IPS-15b (cell line): ENCODE measurements around the gene KCNK3.

Experiments used
- H3K27me3 ChIP-seq: one replicate; pipeline ENCODE4 v1.6.1; 2013; ENCODE audit warnings: low read length; ENCODE audit not compliant: control insufficient read depth, insufficient read depth
- H3K36me3 ChIP-seq: one replicate; pipeline ENCODE4 v1.6.1; 2013; ENCODE audit warnings: low read length; ENCODE audit not compliant: control insufficient read depth, insufficient read depth
- H3K4me1 ChIP-seq: one replicate; pipeline ENCODE4 v1.6.1; 2013; ENCODE audit warnings: mild to moderate bottlenecking, low read length; ENCODE audit not compliant: control insufficient read depth, insufficient read depth
- H3K4me3 ChIP-seq: one replicate; pipeline ENCODE4 v1.5.1; 2013; ENCODE audit warnings: low read depth, low read length
- H3K9ac ChIP-seq: one replicate; pipeline ENCODE4 v1.6.1; 2013; ENCODE audit warnings: low read depth, mild to moderate bottlenecking, low read length
- H3K9me3 ChIP-seq: one replicate; pipeline ENCODE4 v1.6.1; 2013; ENCODE audit warnings: mild to moderate bottlenecking, low read length; ENCODE audit not compliant: control insufficient read depth, insufficient read depth

Gene KCNK3

GRCh38 chr2:26696351-26696816 is 3.9 kb downstream of the KCNK3 start:
- H3K4me1 ChIP-seq = peaks cover 8% of the 10 kb centered on the region
- H3K27me3 ChIP-seq = peaks cover 62% of the 10 kb centered on the region
- no peak overlapping the region for H3K4me3 ChIP-seq
- H3K36me3 ChIP-seq = no peaks in the 10 kb centered on the region
- no peaks in the 10 kb centered on the region for H3K9me3 ChIP-seq
- H3K9ac ChIP-seq = no peak overlapping the region

- H3K4me1 ChIP-seq = peaks cover 4% of the 10 kb centered on the region
- no peak overlapping the region for H3K9ac ChIP-seq
- H3K27me3 ChIP-seq = peaks cover 53% of the 10 kb centered on the region
- no peaks in the 10 kb centered on the region for H3K36me3 ChIP-seq
- H3K4me3 ChIP-seq = no peak overlapping the region
- H3K9me3 ChIP-seq = no peaks in the 10 kb centered on the region
These were observed 4.9 kb downstream of the KCNK3 start for GRCh38 chr2:26697425-26697824.

GRCh38 chr2:26699295-26699694 is 6.8 kb downstream of the KCNK3 start:
- peaks cover 43% of the 10 kb centered on the region for H3K27me3 ChIP-seq

GRCh38 chr2:26700078-26700477 is 7.6 kb downstream of the KCNK3 start:
- Histone ChIP-seq H3K27me3 (peaks cover 35% of the 10 kb centered on the region), H3K9ac (no peak overlapping the region), H3K36me3 (no peaks in the 10 kb centered on the region), H3K4me3 (no peak overlapping the region), H3K4me1 (no peaks in the 10 kb centered on the region), H3K9me3 (no peaks in the 10 kb centered on the region)

More at GRCh38 chr2:26699295-26699694, 6.8 kb downstream of the KCNK3 start:
- Histone ChIP-seq H3K4me1 (no peaks in the 10 kb centered on the region), H3K4me3 (no peak overlapping the region), H3K9me3 (no peaks in the 10 kb centered on the region), H3K9ac (no peak overlapping the region), H3K36me3 (no peaks in the 10 kb centered on the region)

- Histone ChIP-seq H3K9me3 (no peaks in the 10 kb centered on the region), H3K27me3 (peaks cover 21% of the 10 kb centered on the region), H3K36me3 (no peaks in the 10 kb centered on the region), H3K4me3 (no peak overlapping the region), H3K9ac (no peak overlapping the region), H3K4me1 (peaks cover 2% of the 10 kb centered on the region)
These were observed 9.1 kb downstream of the KCNK3 start for GRCh38 chr2:26701596-26701995.

GRCh38 chr2:26702025-26702424 is 9.5 kb downstream of the KCNK3 start:
- peaks cover 2% of the 10 kb centered on the region for H3K4me1 ChIP-seq
- H3K4me3 ChIP-seq = no peak overlapping the region
- peaks cover 21% of the 10 kb centered on the region for H3K27me3 ChIP-seq
- no peaks in the 10 kb centered on the region for H3K9me3 ChIP-seq
- H3K9ac ChIP-seq = no peak overlapping the region
- no peaks in the 10 kb centered on the region for H3K36me3 ChIP-seq

GRCh38 chr2:26704441-26704977 is 12.0 kb downstream of the KCNK3 start:
- Histone ChIP-seq H3K4me3 (no peak overlapping the region), H3K27me3 (peaks cover 12% of the 10 kb centered on the region), H3K9me3 (no peaks in the 10 kb centered on the region), H3K9ac (no peak overlapping the region), H3K36me3 (no peaks in the 10 kb centered on the region), H3K4me1 (peaks cover 2% of the 10 kb centered on the region)

GRCh38 chr2:26705126-26705525 is 12.6 kb downstream of the KCNK3 start:
- H3K4me1 ChIP-seq = peaks cover 2% of the 10 kb centered on the region
- peaks cover 6% of the 10 kb centered on the region for H3K27me3 ChIP-seq

GRCh38 chr2:26706093-26706492 is 13.6 kb downstream of the KCNK3 start:
- peaks cover 2% of the 10 kb centered on the region for H3K4me1 ChIP-seq
- no peak overlapping the region for H3K4me3 ChIP-seq
- no peak overlapping the region for H3K9ac ChIP-seq
- peaks cover 4% of the 10 kb centered on the region for H3K27me3 ChIP-seq
- H3K36me3 ChIP-seq = no peaks in the 10 kb centered on the region
- no peaks in the 10 kb centered on the region for H3K9me3 ChIP-seq

More at GRCh38 chr2:26705126-26705525, 12.6 kb downstream of the KCNK3 start:
- Histone ChIP-seq H3K4me3 (no peak overlapping the region), H3K9me3 (no peaks in the 10 kb centered on the region), H3K9ac (no peak overlapping the region), H3K36me3 (no peaks in the 10 kb centered on the region)

- Histone ChIP-seq H3K9me3 (no peaks in the 10 kb centered on the region), H3K9ac (no peak overlapping the region), H3K27me3 (peaks cover 2% of the 10 kb centered on the region), H3K36me3 (no peaks in the 10 kb centered on the region), H3K4me1 (peaks cover 2% of the 10 kb centered on the region), H3K4me3 (no peak overlapping the region)
These were observed 14.3 kb downstream of the KCNK3 start for GRCh38 chr2:26706616-26707473.

- peaks cover 2% of the 10 kb centered on the region for H3K4me1 ChIP-seq
- no peak overlapping the region for H3K9ac ChIP-seq
- no peaks in the 10 kb centered on the region for H3K36me3 ChIP-seq
- H3K4me3 ChIP-seq = no peak overlapping the region
- no peaks in the 10 kb centered on the region for H3K9me3 ChIP-seq
- H3K27me3 ChIP-seq = peaks cover 2% of the 10 kb centered on the region
These were observed 15.2 kb downstream of the KCNK3 start for GRCh38 chr2:26707747-26708146.

GRCh38 chr2:26708457-26708856 is 15.9 kb downstream of the KCNK3 start:
- H3K9ac ChIP-seq = no peak overlapping the region
- no peaks in the 10 kb centered on the region for H3K9me3 ChIP-seq
- H3K27me3 ChIP-seq = peaks cover 2% of the 10 kb centered on the region
- peaks cover 2% of the 10 kb centered on the region for H3K4me1 ChIP-seq
- no peak overlapping the region for H3K4me3 ChIP-seq
- H3K36me3 ChIP-seq = no peaks in the 10 kb centered on the region
